ENCODE measurements around the gene GCSH.

The GCSH gene

DNA sequence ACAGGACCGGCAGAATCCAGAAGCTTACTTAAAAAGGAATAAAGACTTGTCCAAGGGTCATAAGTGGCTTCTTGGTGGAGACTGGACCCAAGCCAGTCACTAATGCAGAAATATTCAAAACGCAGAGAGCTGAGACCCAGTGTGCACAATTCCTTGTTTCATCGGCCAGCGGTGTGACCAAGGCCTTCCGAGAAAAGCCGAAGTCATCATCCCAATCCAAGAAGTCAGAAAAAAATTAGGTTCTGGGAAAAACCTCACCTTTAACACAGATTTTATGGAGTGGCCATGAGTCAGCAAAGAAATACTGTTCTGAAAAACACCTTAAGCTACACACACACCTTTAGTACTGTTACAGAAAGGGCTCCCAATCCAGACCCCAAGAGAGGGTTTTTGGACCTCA is 1.0 kb upstream of the GCSH start:
- intact Hi-C loops (cut with DNase I; ENCODE audit: low total_unique reads), result loop anchor here (2.0 to 10.0 kb wide), 3 partner anchors 20 to 218 kb away; partner anchors contain the start of genes C16orf46 and GAN
- Histone ChIP-seq H3K27ac (peak overlapping the region in 1 of 2 donors; percentile 74), H3K36me3 (no peaks in the 10 kb centered on the region), H3K4me1 (peaks cover 0 to 13% (median 3%) of the 10 kb centered on the region in 4 donors), H3K9me3 (no peaks in the 10 kb centered on the region), H3K27me3 (no peaks in the 10 kb centered on the region), H3K4me3 (no peak overlapping the region)
- TF ChIP-seq, protein P1, sequence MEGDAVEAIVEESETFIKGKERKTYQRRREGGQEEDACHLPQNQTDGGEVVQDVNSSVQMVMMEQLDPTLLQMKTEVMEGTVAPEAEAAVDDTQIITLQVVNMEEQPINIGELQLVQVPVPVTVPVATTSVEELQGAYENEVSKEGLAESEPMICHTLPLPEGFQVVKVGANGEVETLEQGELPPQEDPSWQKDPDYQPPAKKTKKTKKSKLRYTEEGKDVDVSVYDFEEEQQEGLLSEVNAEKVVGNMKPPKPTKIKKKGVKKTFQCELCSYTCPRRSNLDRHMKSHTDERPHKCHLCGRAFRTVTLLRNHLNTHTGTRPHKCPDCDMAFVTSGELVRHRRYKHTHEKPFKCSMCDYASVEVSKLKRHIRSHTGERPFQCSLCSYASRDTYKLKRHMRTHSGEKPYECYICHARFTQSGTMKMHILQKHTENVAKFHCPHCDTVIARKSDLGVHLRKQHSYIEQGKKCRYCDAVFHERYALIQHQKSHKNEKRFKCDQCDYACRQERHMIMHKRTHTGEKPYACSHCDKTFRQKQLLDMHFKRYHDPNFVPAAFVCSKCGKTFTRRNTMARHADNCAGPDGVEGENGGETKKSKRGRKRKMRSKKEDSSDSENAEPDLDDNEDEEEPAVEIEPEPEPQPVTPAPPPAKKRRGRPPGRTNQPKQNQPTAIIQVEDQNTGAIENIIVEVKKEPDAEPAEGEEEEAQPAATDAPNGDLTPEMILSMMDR (IDR thresholded peaks at IDR 0.05), result no peak
- DNase-seq, result no peak

DNA sequence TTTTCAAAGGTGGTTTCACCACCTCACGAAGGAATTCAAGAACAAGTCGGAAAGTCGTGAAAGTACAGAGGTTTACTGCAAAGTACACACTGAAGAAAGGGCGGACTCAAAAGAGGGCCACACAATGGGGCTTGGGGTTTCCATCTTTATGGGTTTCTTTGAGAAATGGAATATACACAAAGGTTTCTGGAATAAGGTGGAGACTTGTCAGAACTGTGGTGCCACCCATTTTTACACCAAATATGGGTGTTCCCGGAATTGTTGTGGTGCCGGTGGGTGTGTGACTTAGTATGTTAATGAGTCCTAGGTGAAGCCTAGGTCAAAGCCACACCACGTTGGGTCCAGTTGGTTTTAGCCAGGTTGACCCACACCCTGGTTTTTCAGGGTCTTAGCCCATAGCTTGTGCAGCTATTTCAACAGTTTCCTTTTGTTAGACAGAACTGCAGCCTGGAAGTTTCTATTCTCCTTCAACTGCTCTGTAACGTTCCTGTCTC is 567 bp upstream of the GCSH start:
- DNase-seq, result no peak
- Histone ChIP-seq H3K27ac (peak overlapping the region; percentile 63 to 74), H3K9me3 (no peaks in the 10 kb centered on the region), H3K4me3 (peak overlapping the region; percentile 69 to 94), H3K27me3 (no peaks in the 10 kb centered on the region), H3K4me1 (peaks cover 0 to 13% (median 3%) of the 10 kb centered on the region in 4 donors), H3K36me3 (no peaks in the 10 kb centered on the region)
- intact Hi-C loops (cut with DNase I; ENCODE audit: low total_unique reads), result loop anchor here (2.0 to 10.0 kb wide), 3 partner anchors 20 to 218 kb away; partner anchors contain the start of genes C16orf46 and GAN
- TF ChIP-seq, protein P1 (IDR thresholded peaks at IDR 0.05), result no peak

DNA sequence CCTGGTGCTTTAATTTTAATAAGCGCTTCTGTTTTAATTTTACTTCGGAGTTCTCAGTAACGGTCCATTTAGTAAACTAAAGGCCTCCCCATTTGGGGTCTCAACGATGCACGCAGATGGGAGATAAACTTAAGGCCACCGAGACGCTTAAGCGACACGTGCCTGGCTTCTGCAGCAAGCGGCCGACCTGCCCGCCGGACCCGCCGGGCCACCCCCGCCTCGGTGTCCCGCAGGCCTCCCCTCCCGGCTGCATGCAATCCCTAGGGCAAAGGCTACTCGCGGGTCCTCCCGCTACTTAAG is 592 bp downstream of the GCSH start:
- Histone ChIP-seq H3K4me1 (peaks cover 0 to 13% (median 3%) of the 10 kb centered on the region in 4 donors), H3K9me3 (no peaks in the 10 kb centered on the region), H3K27me3 (no peaks in the 10 kb centered on the region), H3K4me3 (peak overlapping the region; percentile 69 to 94), H3K36me3 (peaks cover 0 to 4% (median 0%) of the 10 kb centered on the region in 3 donors), H3K27ac (peak overlapping the region; percentile 82 to 84)
- TF ChIP-seq, protein P1 (IDR thresholded peaks at IDR 0.05), result no peak
- intact Hi-C loops (cut with DNase I; ENCODE audit: low total_unique reads), result loop anchor here (5.0 to 10.0 kb wide), 2 partner anchors 82 to 219 kb away; partner anchors contain the start of gene GAN
- DNase-seq, result no peak

DNA sequence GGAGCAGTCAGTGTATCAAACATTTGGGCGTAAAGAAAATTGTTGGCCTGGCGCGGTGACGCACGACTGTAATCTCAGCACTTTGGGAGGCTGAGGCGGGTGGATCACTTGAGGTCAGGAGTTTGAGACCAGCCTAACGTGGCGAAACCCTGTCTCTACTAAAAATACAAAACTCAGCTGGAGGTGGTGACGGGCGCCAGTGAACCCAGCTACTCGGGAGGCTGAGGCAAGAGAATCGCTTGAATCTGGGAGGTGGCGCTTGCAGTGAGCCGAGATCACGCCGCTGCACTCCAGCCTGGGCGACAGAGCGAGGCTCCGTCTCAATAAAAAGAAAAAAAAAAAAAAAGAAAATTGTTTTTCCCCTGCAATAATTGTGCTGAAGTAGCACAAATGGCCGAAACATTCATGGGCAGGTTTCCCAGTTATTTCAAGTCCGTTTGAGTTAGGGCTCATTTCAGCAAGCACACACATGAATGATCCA is 1.4 kb downstream of the GCSH start:
- Histone ChIP-seq H3K4me1 (peaks cover 0 to 13% (median 3%) of the 10 kb centered on the region in 4 donors), H3K36me3 (peaks cover 0 to 9% (median 0%) of the 10 kb centered on the region in 3 donors), H3K9me3 (no peaks in the 10 kb centered on the region), H3K4me3 (peak overlapping the region; percentile 69 to 94), H3K27ac (peak overlapping the region in 1 of 2 donors; percentile 84), H3K27me3 (no peaks in the 10 kb centered on the region)
- TF ChIP-seq, protein P1 (IDR thresholded peaks at IDR 0.05), result no peak
- intact Hi-C loops (cut with DNase I; ENCODE audit: low total_unique reads), result loop anchor here (5.0 to 10.0 kb wide), 2 partner anchors 82 to 220 kb away; partner anchors contain the start of gene GAN
- no peak for DNase-seq

DNA sequence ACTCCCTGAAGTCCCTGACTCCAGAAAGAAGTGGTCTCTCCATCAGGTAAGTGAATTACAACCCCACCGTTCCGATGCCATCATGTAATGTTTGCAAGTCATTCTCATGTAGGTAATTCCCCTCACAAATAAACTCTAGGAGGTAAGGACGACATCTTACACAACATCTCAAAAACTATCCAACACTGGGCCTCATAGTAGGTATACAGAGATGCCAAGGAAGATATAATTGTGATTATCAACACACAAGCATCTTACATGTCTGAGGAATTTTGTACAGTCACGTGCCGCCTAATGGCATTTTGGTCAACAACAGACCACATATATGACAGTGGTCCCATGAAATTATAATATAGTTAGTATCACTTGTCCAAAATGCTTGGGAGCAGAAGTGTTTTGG is 7.4 kb downstream of the GCSH start:
- TF ChIP-seq, protein P1 (IDR thresholded peaks at IDR 0.05), result no peak
- H3K4me1 ChIP-seq, result no peaks in the 10 kb centered on the region
- H3K9me3 ChIP-seq, result no peaks in the 10 kb centered on the region
- no peak for DNase-seq
- H3K36me3 ChIP-seq, result peaks cover 0 to 13% (median 12%) of the 10 kb centered on the region in 3 donors
- intact Hi-C loops (cut with DNase I; ENCODE audit: low total_unique reads), result loop anchor here (10.0 kb wide), 1 partner anchor 54 kb away; the partner anchor contains the start of gene ATMIN
- no peak overlapping the region for H3K27ac ChIP-seq
- H3K4me3 ChIP-seq, result no peak overlapping the region
- H3K27me3 ChIP-seq, result no peaks in the 10 kb centered on the region

All from tibial artery (tissue), 4 donors.